Measurements from ENCODE around the gene GORASP2. TPM values are rescaled to one million over a fixed set of nuclear protein-coding genes. Genes with fewer than 3 reads are reported as not detected.
A peak's percentile ranks its signal among the peaks of the same experiment; 100 is the strongest.

The GORASP2 gene
- 132 TPM for polyA plus RNA-seq (2013, experiment 1 of 2)
- polyA plus RNA-seq (2013, experiment 2 of 2): 130 TPM

GRCh38 chr2:170928824-170929685, at the start of gene GORASP2:
Gene GORASP2 (plus strand): TSS chr2:170929253. CDS start chr2:170929341, 88 bp downstream.
- Histone ChIP-seq H3K27me3 (ENCODE audit: control insufficient read depth in 1 of 2, insufficient read depth in 1 of 2, low read length in 2 of 2) (no peaks in the 10 kb centered on the region), H3K4me3 (ENCODE audit: insufficient read depth in 1 of 2, low read depth in 1 of 2, low read length in 2 of 2) (peak within 1 kb of the TSS; percentile 91 to 99), H2BK120ac (ENCODE audit: low read depth, low read length) (peak within 1 kb of the TSS; percentile 92), H4K91ac (ENCODE audit: low read length) (peak within 1 kb of the TSS; percentile 97), H2BK15ac (ENCODE audit: low read depth, poor library complexity, severe bottlenecking) (peak within 1 kb of the TSS; percentile 92), H2BK5ac (ENCODE audit: low read depth, low read length, poor library complexity, severe bottlenecking) (peak within 1 kb of the TSS; percentile 99), H3K4me1 (ENCODE audit: control insufficient read depth, insufficient read depth, low read depth, low read length) (peaks cover 1% of the 10 kb centered on the region), H3K36me3 (ENCODE audit: control insufficient read depth in 1 of 2, insufficient read depth in 2 of 2, low read depth in 1 of 2, low read length in 2 of 2) (peaks cover 0 to 2% of the 10 kb centered on the region in 2 experiments), H2BK12ac (ENCODE audit: low read length in 2 of 2) (peak within 1 kb of the TSS in 1 of 2 experiments; percentile 11), H3K23ac (ENCODE audit: low read length in 2 of 2) (peak within 1 kb of the TSS in 1 of 2 experiments; percentile 85), H3K4ac (ENCODE audit: low read depth in 1 of 2, low read length in 2 of 2) (peak within 1 kb of the TSS; percentile 90 to 100), H3K9me3 (ENCODE audit: control insufficient read depth, low read length) (peaks cover 3% of the 10 kb centered on the region), H2AK5ac (ENCODE audit: low read length, severe bottlenecking) (peak within 1 kb of the TSS; percentile 13), H4K8ac (ENCODE audit: low read length) (peak within 1 kb of the TSS; percentile 90), H3K9ac (ENCODE audit: low read length) (peak within 1 kb of the TSS; percentile 96), H3K79me1 (replicated peaks; ENCODE audit: low read length, poor library complexity, severe bottlenecking) (no peaks in the 10 kb centered on the region), H3K27ac (ENCODE audit: low read length, poor library complexity, severe bottlenecking) (peak within 1 kb of the TSS; percentile 65), H3K18ac (ENCODE audit: low read depth in 1 of 2, low read length in 2 of 2) (peak within 1 kb of the TSS; percentile 97 to 98), H2AFZ (ENCODE audit: low read depth, low read length) (peak within 1 kb of the TSS; percentile 78), H3K4me2 (ENCODE audit: low read length, poor library complexity, severe bottlenecking) (peak within 1 kb of the TSS; percentile 72), H3K14ac (ENCODE audit: low read length in 2 of 2) (peak within 1 kb of the TSS; percentile 27 to 99)
- DNase-seq: peak; percentile 99
- under 1% methylated on average over 62 of the region's 95 CpGs for WGBS

GRCh38 chr2:170881840-170882239, 47.2 kb upstream of the GORASP2 start:
- Histone ChIP-seq H4K8ac (ENCODE audit: low read length) (no peak overlapping the region), H3K27me3 (ENCODE audit: control insufficient read depth in 1 of 2, insufficient read depth in 1 of 2, low read length in 2 of 2) (peaks cover 18 to 20% of the 10 kb centered on the region in 2 experiments), H3K4ac (ENCODE audit: low read depth in 1 of 2, low read length in 2 of 2) (no peak overlapping the region), H2BK15ac (ENCODE audit: low read depth, poor library complexity, severe bottlenecking) (no peak overlapping the region), H3K14ac (ENCODE audit: low read length in 2 of 2) (no peak overlapping the region), H3K27ac (ENCODE audit: low read length, poor library complexity, severe bottlenecking) (no peak overlapping the region), H3K4me3 (ENCODE audit: insufficient read depth in 1 of 2, low read depth in 1 of 2, low read length in 2 of 2) (no peak overlapping the region), H2BK120ac (ENCODE audit: low read depth, low read length) (no peak overlapping the region), H4K91ac (ENCODE audit: low read length) (no peak overlapping the region), H3K4me2 (ENCODE audit: low read length, poor library complexity, severe bottlenecking) (no peak overlapping the region), H3K36me3 (ENCODE audit: control insufficient read depth in 1 of 2, insufficient read depth in 2 of 2, low read depth in 1 of 2, low read length in 2 of 2) (no peaks in the 10 kb centered on the region), H3K79me1 (replicated peaks; ENCODE audit: low read length, poor library complexity, severe bottlenecking) (no peaks in the 10 kb centered on the region), H2BK5ac (ENCODE audit: low read depth, low read length, poor library complexity, severe bottlenecking) (no peak overlapping the region), H2AK5ac (ENCODE audit: low read length, severe bottlenecking) (no peak overlapping the region), H3K9ac (ENCODE audit: low read length) (no peak overlapping the region), H3K18ac (ENCODE audit: low read depth in 1 of 2, low read length in 2 of 2) (no peak overlapping the region), H3K4me1 (ENCODE audit: control insufficient read depth, insufficient read depth, low read depth, low read length) (no peaks in the 10 kb centered on the region), H3K23ac (ENCODE audit: low read length in 2 of 2) (no peak overlapping the region), H2BK12ac (ENCODE audit: low read length in 2 of 2) (no peak overlapping the region), H2AFZ (ENCODE audit: low read depth, low read length) (no peak overlapping the region), H3K9me3 (ENCODE audit: control insufficient read depth, low read length) (no peaks in the 10 kb centered on the region)
- 82% methylated on average over 3 of the region's 3 CpGs for WGBS
- no peak for DNase-seq

GRCh38 chr2:170882758-170883157, 46.3 kb upstream of the GORASP2 start:
- no peak overlapping the region for H2BK15ac ChIP-seq (ENCODE audit: low read depth, poor library complexity, severe bottlenecking)
- H3K18ac ChIP-seq (ENCODE audit: low read depth in 1 of 2, low read length in 2 of 2): no peak overlapping the region
- H3K14ac ChIP-seq (ENCODE audit: low read length in 2 of 2): no peak overlapping the region
- no peak overlapping the region for H3K23ac ChIP-seq (ENCODE audit: low read length in 2 of 2)
- H3K4me2 ChIP-seq (ENCODE audit: low read length, poor library complexity, severe bottlenecking): no peak overlapping the region
- no peak for DNase-seq
- H4K91ac ChIP-seq (ENCODE audit: low read length): no peak overlapping the region
- no peak overlapping the region for H3K4me3 ChIP-seq (ENCODE audit: insufficient read depth in 1 of 2, low read depth in 1 of 2, low read length in 2 of 2)
- H3K4me1 ChIP-seq (ENCODE audit: control insufficient read depth, insufficient read depth, low read depth, low read length): no peaks in the 10 kb centered on the region
- H2BK5ac ChIP-seq (ENCODE audit: low read depth, low read length, poor library complexity, severe bottlenecking): no peak overlapping the region
- H2AFZ ChIP-seq (ENCODE audit: low read depth, low read length): no peak overlapping the region
- H2BK12ac ChIP-seq (ENCODE audit: low read length in 2 of 2): no peak overlapping the region
- no peaks in the 10 kb centered on the region for H3K36me3 ChIP-seq (ENCODE audit: control insufficient read depth in 1 of 2, insufficient read depth in 2 of 2, low read depth in 1 of 2, low read length in 2 of 2)
- peaks cover 18 to 20% of the 10 kb centered on the region in 2 experiments for H3K27me3 ChIP-seq (ENCODE audit: control insufficient read depth in 1 of 2, insufficient read depth in 1 of 2, low read length in 2 of 2)
- H3K4ac ChIP-seq (ENCODE audit: low read depth in 1 of 2, low read length in 2 of 2): no peak overlapping the region
- no peak overlapping the region for H3K27ac ChIP-seq (ENCODE audit: low read length, poor library complexity, severe bottlenecking)
- 91% methylated on average over 2 of the region's 2 CpGs for WGBS
- H3K79me1 ChIP-seq (replicated peaks; ENCODE audit: low read length, poor library complexity, severe bottlenecking): no peaks in the 10 kb centered on the region
- no peak overlapping the region for H4K8ac ChIP-seq (ENCODE audit: low read length)
- H3K9me3 ChIP-seq (ENCODE audit: control insufficient read depth, low read length): no peaks in the 10 kb centered on the region
- H2AK5ac ChIP-seq (ENCODE audit: low read length, severe bottlenecking): no peak overlapping the region
- H3K9ac ChIP-seq (ENCODE audit: low read length): no peak overlapping the region
- H2BK120ac ChIP-seq (ENCODE audit: low read depth, low read length): no peak overlapping the region

GRCh38 chr2:170883683-170884082, 45.4 kb upstream of the GORASP2 start:
- Histone ChIP-seq H3K18ac (ENCODE audit: low read depth in 1 of 2, low read length in 2 of 2) (no peak overlapping the region), H4K8ac (ENCODE audit: low read length) (no peak overlapping the region), H2BK120ac (ENCODE audit: low read depth, low read length) (no peak overlapping the region), H3K27me3 (ENCODE audit: control insufficient read depth in 1 of 2, insufficient read depth in 1 of 2, low read length in 2 of 2) (peaks cover 18 to 20% of the 10 kb centered on the region in 2 experiments), H3K4ac (ENCODE audit: low read depth in 1 of 2, low read length in 2 of 2) (no peak overlapping the region), H3K14ac (ENCODE audit: low read length in 2 of 2) (no peak overlapping the region), H3K36me3 (ENCODE audit: control insufficient read depth in 1 of 2, insufficient read depth in 2 of 2, low read depth in 1 of 2, low read length in 2 of 2) (no peaks in the 10 kb centered on the region), H4K91ac (ENCODE audit: low read length) (no peak overlapping the region), H3K79me1 (replicated peaks; ENCODE audit: low read length, poor library complexity, severe bottlenecking) (no peaks in the 10 kb centered on the region), H3K9me3 (ENCODE audit: control insufficient read depth, low read length) (no peaks in the 10 kb centered on the region), H3K4me1 (ENCODE audit: control insufficient read depth, insufficient read depth, low read depth, low read length) (peaks cover 2% of the 10 kb centered on the region), H3K23ac (ENCODE audit: low read length in 2 of 2) (no peak overlapping the region), H3K9ac (ENCODE audit: low read length) (no peak overlapping the region), H2BK15ac (ENCODE audit: low read depth, poor library complexity, severe bottlenecking) (no peak overlapping the region), H3K4me2 (ENCODE audit: low read length, poor library complexity, severe bottlenecking) (no peak overlapping the region), H3K4me3 (ENCODE audit: insufficient read depth in 1 of 2, low read depth in 1 of 2, low read length in 2 of 2) (no peak overlapping the region), H2BK5ac (ENCODE audit: low read depth, low read length, poor library complexity, severe bottlenecking) (no peak overlapping the region), H2AK5ac (ENCODE audit: low read length, severe bottlenecking) (no peak overlapping the region), H2AFZ (ENCODE audit: low read depth, low read length) (no peak overlapping the region), H3K27ac (ENCODE audit: low read length, poor library complexity, severe bottlenecking) (no peak overlapping the region), H2BK12ac (ENCODE audit: low read length in 2 of 2) (no peak overlapping the region)
- no peak for DNase-seq
- 86% methylated on average over 2 of the region's 2 CpGs for WGBS
